C4-2B (cell line): ENCODE measurements around the gene ZBTB18.

Source experiments
- ZFX ChIP-seq: fragments of 450-650 bp; IDR thresholded peaks from 2 replicates; pipeline ENCODE4 v1.6.1; 2017
- TF ChIP-seq, protein P1 (sequence below): fragments of 450-650 bp; conservative IDR thresholded peaks from 2 replicates; pipeline ENCODE4 v1.5.1; 2017; ENCODE audit warnings: mild to moderate bottlenecking

DNA sequence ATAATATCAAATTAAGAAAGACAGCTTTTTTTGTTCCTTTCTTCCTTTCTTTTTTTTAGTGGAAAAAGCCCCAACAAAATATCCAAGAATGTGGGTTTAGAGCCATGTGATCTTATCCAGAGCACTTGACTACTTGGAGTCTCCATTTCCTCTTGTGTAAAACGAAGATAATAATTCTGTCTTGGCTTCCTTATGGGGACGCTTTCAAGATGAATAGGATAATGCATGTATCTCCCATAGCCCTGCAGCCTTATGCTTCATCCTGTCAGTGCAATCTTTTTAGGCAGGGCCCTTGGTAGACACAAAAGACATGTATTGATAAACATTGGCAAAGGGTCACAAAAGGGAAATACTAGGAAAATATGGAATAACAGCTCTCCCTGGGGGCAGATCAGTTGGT is 34.8 kb downstream of the ZBTB18 start:
- TF ChIP-seq, protein P1, sequence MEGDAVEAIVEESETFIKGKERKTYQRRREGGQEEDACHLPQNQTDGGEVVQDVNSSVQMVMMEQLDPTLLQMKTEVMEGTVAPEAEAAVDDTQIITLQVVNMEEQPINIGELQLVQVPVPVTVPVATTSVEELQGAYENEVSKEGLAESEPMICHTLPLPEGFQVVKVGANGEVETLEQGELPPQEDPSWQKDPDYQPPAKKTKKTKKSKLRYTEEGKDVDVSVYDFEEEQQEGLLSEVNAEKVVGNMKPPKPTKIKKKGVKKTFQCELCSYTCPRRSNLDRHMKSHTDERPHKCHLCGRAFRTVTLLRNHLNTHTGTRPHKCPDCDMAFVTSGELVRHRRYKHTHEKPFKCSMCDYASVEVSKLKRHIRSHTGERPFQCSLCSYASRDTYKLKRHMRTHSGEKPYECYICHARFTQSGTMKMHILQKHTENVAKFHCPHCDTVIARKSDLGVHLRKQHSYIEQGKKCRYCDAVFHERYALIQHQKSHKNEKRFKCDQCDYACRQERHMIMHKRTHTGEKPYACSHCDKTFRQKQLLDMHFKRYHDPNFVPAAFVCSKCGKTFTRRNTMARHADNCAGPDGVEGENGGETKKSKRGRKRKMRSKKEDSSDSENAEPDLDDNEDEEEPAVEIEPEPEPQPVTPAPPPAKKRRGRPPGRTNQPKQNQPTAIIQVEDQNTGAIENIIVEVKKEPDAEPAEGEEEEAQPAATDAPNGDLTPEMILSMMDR: no peak
- TF ChIP-seq ZFX: no peak
